OCI-LY7 (cell line): ENCODE measurements around the gene FUNDC2. TPM values are rescaled to one million over a fixed set of nuclear protein-coding genes. Genes with fewer than 3 reads are reported as not detected.

Source experiments
- BruUV-seq: library from RNA; stranded (reverse); fragments of 400-500 nt; replicated peaks from 2 replicates; lab custom pipeline; 2021; lab: Mats Ljungman, UMichigan
- CTCF ChIA-PET: fragments of 300-600 bp; sonication (Branson Sonifier 250); formaldehyde crosslinking; loops from one replicate; lab custom pipeline; 2022; ENCODE audit warnings: antibody characterized with exemption; ENCODE audit not compliant: unreplicated experiment; lab: Charles Lee
- POLR2A ChIA-PET: fragments of 300-600 bp; sonication (Branson Sonifier 250); formaldehyde crosslinking; loops from one replicate; lab custom pipeline; 2022; ENCODE audit warnings: antibody characterized with exemption; lab: Charles Lee
- DNase-seq: peaks from one replicate; pipeline ENCODE4 v3.0.0-alpha.2; 2015; ENCODE audit warnings: low spot score
- H2AFZ ChIP-seq: fragments of 200-600 bp; sonication (generic), shearing (Covaris generic); 2 replicates; pipeline ENCODE4 v1.6.1; 2014; ENCODE audit warnings: mild to moderate bottlenecking, antibody characterized with exemption, low read length, moderate library complexity
- H3K27ac ChIP-seq: fragments of 200-600 bp; sonication (generic); 2 replicates; pipeline ENCODE4 v1.5.1; 2014; ENCODE audit warnings: mixed run types, low read depth, mild to moderate bottlenecking, moderate library complexity, low read length, inconsistent platforms; ENCODE audit not compliant: poor library complexity, severe bottlenecking
- H3K36me3 ChIP-seq: fragments of 200-600 bp; sonication (generic); 2 replicates; pipeline ENCODE4 v1.6.1; 2014; ENCODE audit warnings: mild to moderate bottlenecking, antibody characterized with exemption, low read length, moderate library complexity, mixed read lengths; ENCODE audit not compliant: insufficient read depth
- H3K4me1 ChIP-seq: fragments of 200-600 bp; sonication (generic); 2 replicates; pipeline ENCODE4 v1.5.1; 2014; ENCODE audit warnings: mild to moderate bottlenecking, low read length; ENCODE audit not compliant: insufficient read depth, poor library complexity, severe bottlenecking
- H3K4me2 ChIP-seq: fragments of 200-600 bp; sonication (generic); 2 replicates; pipeline ENCODE4 v1.6.1; 2014; ENCODE audit warnings: mild to moderate bottlenecking, low read length
- H3K4me3 ChIP-seq: fragments of 200-600 bp; sonication (generic); 2 replicates; pipeline ENCODE4 v1.5.1; 2014; ENCODE audit warnings: mild to moderate bottlenecking, low read depth, low read length; ENCODE audit not compliant: poor library complexity, severe bottlenecking
- H3K79me2 ChIP-seq: fragments of 200-600 bp; sonication (generic); 2 replicates; pipeline ENCODE4 v1.6.1; 2016; ENCODE audit warnings: low read depth, mild to moderate bottlenecking, low read length, moderate library complexity, mixed read lengths; ENCODE audit not compliant: insufficient read depth
- H3K9me2 ChIP-seq: fragments of 200-600 bp; sonication (generic); 2 replicates; pipeline ENCODE4 v1.6.1; 2016; ENCODE audit warnings: mild to moderate bottlenecking, low read length, mixed read lengths; ENCODE audit not compliant: insufficient read depth
- H3K9me3 ChIP-seq: fragments of 200-600 bp; sonication (generic); 2 replicates; pipeline ENCODE4 v1.6.1; 2014; ENCODE audit warnings: mild to moderate bottlenecking, mixed run types, low read length, mixed read lengths
- H4K20me1 ChIP-seq: fragments of 200-600 bp; sonication (generic); 2 replicates; pipeline ENCODE4 v1.6.1; 2014; ENCODE audit warnings: mild to moderate bottlenecking, antibody characterized with exemption, low read length, moderate library complexity, mixed read lengths; ENCODE audit not compliant: insufficient read depth
- EZH2phosphoT487 ChIP-seq: fragments of 200-600 bp; sonication (generic); IDR thresholded peaks from 2 replicates; pipeline ENCODE4 v1.6.1; 2018; ENCODE audit warnings: low read depth, borderline replicate concordance, mild to moderate bottlenecking, mixed run types, antibody characterized with exemption, low read length, moderate library complexity, mixed read lengths
- intact Hi-C: fragments of 100-400 bp; cut with micrococcal nuclease; formaldehyde crosslinking; loops from one replicate; pipeline ENCODE4 v1.10.0; 2022; ENCODE audit not compliant: unreplicated experiment
- total RNA-seq, 2 experiments: library from RNA; depleted of rRNA in 1 of 2; stranded (reverse); fragments of >200 nt in 1 of 2; shearing (Covaris generic) in 1 of 2; gene quantifications; 2 replicates each; pipeline ENCODE4 v1.2.3, GENCODE V29; 2014 to 2022
- TF ChIP-seq, protein P1 (sequence below): fragments of 200-600 bp; sonication (generic); conservative IDR thresholded peaks from 2 replicates; pipeline ENCODE4 v1.5.1; 2014; ENCODE audit warnings: mild to moderate bottlenecking, antibody characterized with exemption, low read length, moderate library complexity, mixed read lengths

Gene FUNDC2
- total RNA-seq, 2 experiments from 2014 or later, result 37.2 to 50.0 TPM

DNA sequence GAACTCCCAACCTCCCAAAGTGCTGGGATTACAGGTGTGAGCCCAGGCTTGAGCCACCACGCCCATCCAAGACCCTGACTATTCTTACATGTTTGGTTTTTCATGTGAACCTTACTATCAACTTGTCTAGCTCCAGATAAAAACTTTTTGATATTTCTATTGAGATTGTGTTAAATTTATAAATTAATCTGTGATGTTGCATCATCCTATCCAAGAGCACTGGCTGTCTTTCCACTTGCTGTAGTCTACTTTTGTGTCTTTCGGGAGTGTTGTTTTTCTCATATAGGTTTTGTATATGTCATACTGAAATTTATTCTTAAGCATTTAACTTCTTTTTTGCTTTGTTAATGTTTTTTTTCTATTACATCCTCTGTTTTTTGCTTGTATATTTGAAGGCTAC, 79.3 kb downstream of the FUNDC2 start:
- BruUV-seq, result no TSS peak
- no peak overlapping the region for H2AFZ ChIP-seq
- H3K9me2 ChIP-seq, result no peaks in the 10 kb centered on the region
- CTCF ChIA-PET, result no interaction called here
- H3K4me3 ChIP-seq, result no peak overlapping the region
- no peaks in the 10 kb centered on the region for H3K4me1 ChIP-seq
- H3K79me2 ChIP-seq, result no peaks in the 10 kb centered on the region
- H3K27ac ChIP-seq, result no peak overlapping the region
- TF ChIP-seq, protein P1, sequence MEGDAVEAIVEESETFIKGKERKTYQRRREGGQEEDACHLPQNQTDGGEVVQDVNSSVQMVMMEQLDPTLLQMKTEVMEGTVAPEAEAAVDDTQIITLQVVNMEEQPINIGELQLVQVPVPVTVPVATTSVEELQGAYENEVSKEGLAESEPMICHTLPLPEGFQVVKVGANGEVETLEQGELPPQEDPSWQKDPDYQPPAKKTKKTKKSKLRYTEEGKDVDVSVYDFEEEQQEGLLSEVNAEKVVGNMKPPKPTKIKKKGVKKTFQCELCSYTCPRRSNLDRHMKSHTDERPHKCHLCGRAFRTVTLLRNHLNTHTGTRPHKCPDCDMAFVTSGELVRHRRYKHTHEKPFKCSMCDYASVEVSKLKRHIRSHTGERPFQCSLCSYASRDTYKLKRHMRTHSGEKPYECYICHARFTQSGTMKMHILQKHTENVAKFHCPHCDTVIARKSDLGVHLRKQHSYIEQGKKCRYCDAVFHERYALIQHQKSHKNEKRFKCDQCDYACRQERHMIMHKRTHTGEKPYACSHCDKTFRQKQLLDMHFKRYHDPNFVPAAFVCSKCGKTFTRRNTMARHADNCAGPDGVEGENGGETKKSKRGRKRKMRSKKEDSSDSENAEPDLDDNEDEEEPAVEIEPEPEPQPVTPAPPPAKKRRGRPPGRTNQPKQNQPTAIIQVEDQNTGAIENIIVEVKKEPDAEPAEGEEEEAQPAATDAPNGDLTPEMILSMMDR, result no peak
- TF ChIP-seq EZH2phosphoT487, result no peak
- no peaks in the 10 kb centered on the region for H4K20me1 ChIP-seq
- H3K36me3 ChIP-seq, result peaks cover 43% of the 10 kb centered on the region
- no peak overlapping the region for H3K4me2 ChIP-seq
- intact Hi-C loops, result no loop called here
- no peak for DNase-seq
- POLR2A ChIA-PET, result interaction anchor here (1.1 to 1.5 kb wide), 2 partner anchors 11 to 31 kb away, joined by 3 to 4 read pairs; no protein-coding TSS in a partner anchor
- H3K9me3 ChIP-seq, result no peaks in the 10 kb centered on the region

GRCh38 chrX:155108427-155108826, 81.8 kb downstream of the FUNDC2 start:
- Histone ChIP-seq H2AFZ (no peak overlapping the region), H3K36me3 (peaks cover 51% of the 10 kb centered on the region), H3K9me3 (no peaks in the 10 kb centered on the region), H3K4me1 (no peaks in the 10 kb centered on the region), H3K9me2 (no peaks in the 10 kb centered on the region), H4K20me1 (no peaks in the 10 kb centered on the region), H3K4me3 (no peak overlapping the region), H3K27ac (no peak overlapping the region), H3K79me2 (no peaks in the 10 kb centered on the region), H3K4me2 (no peak overlapping the region)
- ChIA-PET POLR2A (no interaction called here), CTCF (no interaction called here)
- TF ChIP-seq, protein P1, result no peak
- no peak for TF ChIP-seq EZH2phosphoT487
- DNase-seq, result no peak
- no TSS peak for BruUV-seq
- intact Hi-C loops, result no loop called here

Other genes with a start within 250 kb of the FUNDC2 start
- gene MPP1, start 221.4 kb upstream of the FUNDC2 start, total RNA-seq (2014; rRNA removed; shearing (Covaris generic)), result 0.75 and 3.5 TPM in 2 replicates
- gene MPP1, start 221.4 kb upstream of the FUNDC2 start, total RNA-seq (2022), result 1.2 and 2.6 TPM in 2 replicates
- gene SMIM9, start 192.2 kb upstream of the FUNDC2 start, total RNA-seq (2014; rRNA removed; shearing (Covaris generic)), result not detected in 2 replicates
- gene SMIM9, start 192.2 kb upstream of the FUNDC2 start, total RNA-seq (2022), result not detected in 2 replicates
- 6.3 and 14.1 TPM in 2 replicates for gene F8A1, start 140.5 kb upstream of the FUNDC2 start, total RNA-seq (2014; rRNA removed; shearing (Covaris generic))
- gene F8A1, start 140.5 kb upstream of the FUNDC2 start, total RNA-seq (2022), result 40.8 and 42.4 TPM in 2 replicates
- gene F8, start 4.1 kb upstream of the FUNDC2 start, total RNA-seq (2014; rRNA removed; shearing (Covaris generic)), result 0.47 and 0.95 TPM in 2 replicates
- 1.7 and 2.1 TPM in 2 replicates for gene F8, start 4.1 kb upstream of the FUNDC2 start, total RNA-seq (2022)
- gene CMC4, start 44.3 kb downstream of the FUNDC2 start, total RNA-seq (2014; rRNA removed; shearing (Covaris generic)), result 23.9 and 30.6 TPM in 2 replicates
- 12.2 and 14.3 TPM in 2 replicates for gene CMC4, start 44.3 kb downstream of the FUNDC2 start, total RNA-seq (2022)
- 13.4 and 16.9 TPM in 2 replicates for gene MTCP1, start 44.3 kb downstream of the FUNDC2 start, total RNA-seq (2014; rRNA removed; shearing (Covaris generic))
- 37.3 and 39.6 TPM in 2 replicates for gene MTCP1, start 44.3 kb downstream of the FUNDC2 start, total RNA-seq (2022)
- 11.9 and 12.1 TPM in 2 replicates for gene BRCC3, start 44.7 kb downstream of the FUNDC2 start, total RNA-seq (2014; rRNA removed; shearing (Covaris generic))
- gene BRCC3, start 44.7 kb downstream of the FUNDC2 start, total RNA-seq (2022), result 23.5 and 25.8 TPM in 2 replicates
- gene VBP1, start 189.6 kb downstream of the FUNDC2 start, total RNA-seq (2014; rRNA removed; shearing (Covaris generic)), result 42.9 and 45.5 TPM in 2 replicates
- gene VBP1, start 189.6 kb downstream of the FUNDC2 start, total RNA-seq (2022), result 58.5 and 63.4 TPM in 2 replicates
- 6.6 and 7.2 TPM in 2 replicates for gene RAB39B, start 237.6 kb downstream of the FUNDC2 start, total RNA-seq (2014; rRNA removed; shearing (Covaris generic))
- 13.4 and 14.3 TPM in 2 replicates for gene RAB39B, start 237.6 kb downstream of the FUNDC2 start, total RNA-seq (2022)